NCI-H1048 (cell line): ENCODE measurements around the gene CYB561.

Source experiments
- DNase-seq: peaks from one replicate; lab custom pipeline; 2025; lab: John Stamatoyannopoulos, UW

The CYB561 gene

GRCh38 chr17:63407741-63408330 lies 38.3 kb downstream of the CYB561 start:
- no peak for DNase-seq

DNA sequence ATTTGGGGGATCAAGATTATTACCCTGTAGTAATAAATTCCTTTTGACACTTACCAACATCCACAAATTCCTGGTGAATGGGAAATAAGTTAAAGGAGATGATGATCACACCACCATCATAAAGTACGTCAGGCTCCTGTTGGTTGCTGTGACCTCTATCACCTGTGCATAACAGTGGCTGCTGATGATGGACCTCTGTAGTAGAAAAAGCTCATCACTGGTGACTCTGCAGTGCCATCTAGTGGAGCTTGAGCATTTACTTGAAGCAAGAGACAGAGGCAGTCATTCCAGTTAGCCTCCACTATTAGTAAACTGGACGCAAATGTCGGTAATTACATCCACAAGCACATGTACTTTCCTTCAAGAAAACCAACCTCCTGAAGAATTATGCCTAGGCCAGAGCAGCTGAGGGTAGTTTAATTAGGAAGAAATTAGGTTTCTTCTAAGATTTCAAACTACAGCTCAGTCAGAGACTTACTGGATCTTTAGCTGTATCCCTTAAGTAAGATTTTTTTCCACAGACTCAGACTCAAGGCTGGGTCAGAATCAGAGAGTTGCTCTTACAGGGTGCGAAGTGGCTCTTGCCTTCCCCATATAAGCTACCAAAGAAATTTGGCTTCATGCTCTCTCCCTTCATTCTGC lies 39.3 kb downstream of the CYB561 start:
- peak; percentile 47 for DNase-seq

GRCh38 chr17:63405741-63406261 lies 40.3 kb downstream of the CYB561 start:
- DNase-seq, result peak; percentile 36

DNA sequence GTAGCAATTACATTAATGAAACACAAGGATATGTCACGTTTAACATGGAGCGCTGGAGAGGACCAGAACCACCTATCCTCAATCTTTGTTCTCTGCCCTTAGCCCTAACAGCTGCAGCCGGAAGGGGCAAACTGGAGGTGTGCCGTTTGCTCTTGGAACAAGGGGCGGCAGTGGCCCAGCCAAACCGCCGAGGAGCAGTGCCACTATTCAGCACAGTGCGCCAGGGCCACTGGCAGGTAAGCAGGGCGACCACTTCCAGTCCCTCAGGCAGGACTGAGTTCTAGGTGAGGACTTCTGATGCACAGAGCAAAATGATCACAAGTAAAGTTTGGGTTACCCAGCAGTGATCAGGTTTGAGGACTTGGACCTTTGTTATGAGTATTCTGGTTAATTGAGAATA lies 41.1 kb downstream of the CYB561 start:
- no peak for DNase-seq

DNA sequence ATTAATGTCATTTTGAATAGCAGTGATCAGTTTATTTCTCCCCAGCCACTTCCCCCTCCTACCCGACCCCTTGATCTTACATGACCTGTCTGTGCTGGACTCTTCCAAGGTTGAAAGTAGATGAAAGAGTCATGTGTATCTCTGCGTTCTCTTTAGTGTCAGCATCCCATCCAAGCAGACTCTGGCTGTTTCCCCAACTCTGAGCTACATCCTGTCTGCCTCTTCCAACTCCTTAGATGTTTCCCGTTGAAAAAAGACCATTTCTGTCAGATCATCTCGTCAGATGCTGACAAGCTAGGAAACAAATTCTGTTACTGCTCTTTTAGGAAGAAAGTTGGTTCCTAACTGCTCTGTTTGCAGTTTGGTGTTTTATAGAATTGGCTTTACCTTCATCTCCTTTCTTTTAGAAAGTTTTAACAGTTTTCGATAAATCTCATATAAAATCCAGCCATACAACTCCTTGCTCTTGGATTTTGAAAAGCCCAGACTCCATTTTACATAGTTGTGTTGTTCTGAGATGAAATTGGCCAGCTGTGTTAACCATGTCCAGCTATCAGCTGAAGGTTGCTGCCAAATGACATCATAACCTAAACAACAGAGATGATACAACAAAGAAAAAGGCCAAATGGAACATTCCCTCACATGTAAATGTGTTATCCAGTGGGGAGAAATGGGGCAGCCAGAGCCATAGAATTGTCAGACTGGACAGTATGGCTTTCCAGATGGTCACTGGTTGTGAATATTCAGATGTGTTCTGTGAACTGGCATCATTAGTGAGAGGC lies 43.5 kb downstream of the CYB561 start:
- DNase-seq, result no peak

- no peak for DNase-seq
These were observed 46.2 kb downstream of the CYB561 start for GRCh38 chr17:63399856-63400255.

DNA sequence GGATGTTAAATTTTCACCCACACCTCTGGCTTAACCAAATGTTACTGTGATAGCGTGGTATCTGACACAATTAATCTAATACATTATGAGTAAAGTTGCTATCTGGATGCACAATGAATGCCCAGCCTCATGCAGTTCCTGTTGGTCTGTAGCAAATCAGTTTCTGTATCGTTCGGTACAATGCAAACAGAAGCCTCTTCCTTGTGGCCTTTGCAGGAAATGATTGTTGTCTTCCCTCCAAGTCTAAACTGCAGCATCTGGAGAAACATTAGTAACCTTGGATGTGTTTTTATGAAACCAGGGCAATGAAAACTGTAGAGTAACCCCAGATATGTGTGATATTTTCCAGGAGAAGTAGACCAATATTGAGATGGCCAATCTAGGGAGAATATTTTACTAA lies 46.8 kb downstream of the CYB561 start:
- DNase-seq, result no peak

DNA sequence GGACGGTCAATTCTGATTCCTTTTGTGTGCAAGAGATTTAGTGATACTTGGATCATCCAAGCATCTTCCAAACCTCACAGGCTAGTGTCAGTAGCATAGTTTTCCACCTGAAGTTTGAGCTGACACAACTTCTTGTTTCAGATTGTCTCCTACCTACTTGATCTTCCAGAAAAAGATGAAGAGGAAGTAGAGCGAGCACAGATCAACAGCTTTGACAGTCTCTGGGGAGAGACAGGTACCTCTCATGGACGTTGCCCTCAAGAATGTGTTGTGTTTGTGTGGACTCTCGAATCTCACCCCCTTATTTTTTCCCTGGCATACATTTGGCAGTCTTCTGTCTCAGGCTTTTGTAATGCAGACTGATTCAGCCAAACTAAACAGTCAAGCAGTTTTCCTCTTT lies 47.4 kb downstream of the CYB561 start:
- no peak for DNase-seq

DNA sequence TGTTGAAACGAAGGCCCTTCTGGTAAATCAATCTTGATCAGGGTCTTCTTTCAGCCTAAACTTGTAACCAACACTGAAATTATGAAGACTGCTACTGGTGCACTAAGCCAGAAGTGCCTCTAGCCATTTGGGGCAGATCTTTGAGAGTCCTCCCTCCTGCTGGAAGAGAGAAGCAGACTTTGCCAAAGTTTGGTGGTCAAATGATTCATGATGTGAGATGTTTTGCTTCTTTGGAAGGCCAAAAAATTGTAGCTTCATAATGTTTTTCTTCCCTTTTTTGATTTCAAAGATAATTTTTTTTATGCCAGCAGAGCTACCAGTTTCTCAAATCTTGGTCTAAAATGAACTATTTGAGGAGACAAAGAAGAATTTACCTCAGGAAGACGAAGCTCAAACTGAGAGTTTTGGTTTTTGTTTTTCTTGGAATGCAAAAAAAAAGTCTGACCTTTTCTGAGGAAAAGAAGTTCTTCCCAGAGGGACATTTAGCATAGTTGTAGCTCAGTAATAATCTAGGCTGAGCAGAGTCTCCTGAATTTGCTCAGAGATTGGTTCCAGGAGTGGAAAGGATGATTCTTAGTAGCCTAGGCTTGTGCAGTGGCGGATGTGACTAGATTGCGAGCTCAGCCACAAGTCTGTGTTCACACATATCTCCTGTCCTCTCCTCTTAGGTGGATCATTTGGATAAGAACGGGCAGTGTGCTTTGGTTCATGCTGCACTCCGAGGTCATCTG lies 50.9 kb downstream of the CYB561 start:
- no peak for DNase-seq

GRCh38 chr17:63390090-63390489 lies 56.0 kb downstream of the CYB561 start:
- no peak for DNase-seq

DNA sequence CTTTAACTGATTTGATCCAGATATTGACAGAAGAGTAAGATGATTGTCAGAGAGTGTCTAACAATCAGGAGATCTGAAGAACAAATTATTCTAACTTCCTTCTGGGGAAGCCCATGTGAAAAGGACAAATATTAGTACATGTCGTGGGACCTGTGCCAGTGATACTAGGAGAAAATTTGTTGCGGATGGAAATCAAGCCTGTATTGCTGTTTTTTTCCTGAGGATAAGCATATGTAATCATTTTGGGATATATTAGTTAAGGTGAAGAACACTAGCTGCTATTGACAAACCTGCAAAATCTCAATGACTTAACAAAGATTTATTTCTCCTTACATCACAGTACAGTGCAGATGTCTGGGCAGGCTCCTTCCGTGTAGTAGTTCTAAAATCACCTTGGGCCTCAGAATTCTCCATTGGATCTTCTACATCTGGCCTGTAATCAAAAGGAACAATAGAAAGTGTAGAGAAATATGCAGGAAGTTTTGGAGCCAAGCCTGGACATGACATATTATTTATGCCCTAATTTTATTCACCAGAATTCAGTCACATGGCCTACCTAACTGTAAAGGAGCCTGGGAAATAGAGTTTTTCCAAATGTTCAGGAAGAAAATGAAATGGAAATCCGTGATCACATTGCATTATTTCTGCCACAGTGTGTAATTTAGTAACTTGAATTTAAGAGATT lies 58.3 kb downstream of the CYB561 start:
- DNase-seq, result no peak

GRCh38 chr17:63382826-63383225 lies 63.3 kb downstream of the CYB561 start:
- DNase-seq, result no peak
